Neural cell (in vitro differentiated cells): ENCODE data around the gene SAE1.

Experiments
- CTCF ChIP-seq: fragments of 450-650 bp; IDR thresholded peaks from 2 replicates; pipeline ENCODE4 v1.5.1; 2014; ENCODE audit warnings: antibody characterized with exemption, mild to moderate bottlenecking, moderate library complexity; ENCODE audit not compliant: poor library complexity, severe bottlenecking
- EP300 ChIP-seq: fragments of 450-650 bp; conservative IDR thresholded peaks from 2 replicates; pipeline ENCODE4 v1.6.1; 2014; ENCODE audit warnings: antibody characterized with exemption, mild to moderate bottlenecking, moderate library complexity; ENCODE audit not compliant: poor library complexity, severe bottlenecking
- EZH2 ChIP-seq: fragments of 200-600, 300-800 bp; shearing (Covaris generic), sonication (generic); IDR thresholded peaks from 2 replicates; pipeline ENCODE4 v1.6.1; 2014; ENCODE audit warnings: antibody characterized with exemption, low read length, borderline replicate concordance, mild to moderate bottlenecking; ENCODE audit not compliant: insufficient read depth, poor library complexity, severe bottlenecking
- MXI1 ChIP-seq: fragments of 450-650 bp; conservative IDR thresholded peaks from 2 replicates; pipeline ENCODE4 v1.6.1; 2014; ENCODE audit warnings: antibody characterized with exemption, mild to moderate bottlenecking; ENCODE audit not compliant: poor library complexity, severe bottlenecking
- POLR2AphosphoS5 ChIP-seq: IDR thresholded peaks from 2 replicates; pipeline ENCODE4 v1.6.1; 2012
- REST ChIP-seq: IDR thresholded peaks from 2 replicates; pipeline ENCODE4 v1.6.1; 2012; ENCODE audit warnings: borderline replicate concordance
- SMC3 ChIP-seq: fragments of 450-650 bp; conservative IDR thresholded peaks from 2 replicates; pipeline ENCODE4 v1.6.1; 2014; ENCODE audit warnings: antibody characterized with exemption, mild to moderate bottlenecking, moderate library complexity; ENCODE audit not compliant: poor library complexity
- TAF1 ChIP-seq: IDR thresholded peaks from 2 replicates; pipeline ENCODE4 v1.6.1; 2012; ENCODE audit warnings: low read depth

GRCh38 chr19:47176071-47176626 is 45.5 kb downstream of the SAE1 start:
- TF ChIP-seq POLR2AphosphoS5 (no peak), CTCF (no peak), EZH2 (no peak), SMC3 (no peak), TAF1 (no peak), MXI1 (no peak), EP300 (no peak), REST (no peak)
